Neural progenitor cell (in vitro differentiated cells): ENCODE results near the gene PTCD3.

ENCODE experiments used
- CTCF ChIP-seq: fragments of 200-600 bp; sonication (generic); IDR thresholded peaks from 2 replicates; pipeline ENCODE4 v1.5.1; 2017; ENCODE audit warnings: antibody characterized with exemption, mild to moderate bottlenecking
- EZH2 ChIP-seq: fragments of 200-600 bp; sonication (generic); IDR thresholded peaks from 2 replicates; pipeline ENCODE4 v1.6.1; 2017; ENCODE audit warnings: antibody characterized with exemption, mild to moderate bottlenecking, moderate library complexity
- EZH2phosphoT487 ChIP-seq: fragments of 200-600 bp; sonication (generic); IDR thresholded peaks from 2 replicates; pipeline ENCODE4 v1.6.1; 2017; ENCODE audit warnings: antibody characterized with exemption

DNA sequence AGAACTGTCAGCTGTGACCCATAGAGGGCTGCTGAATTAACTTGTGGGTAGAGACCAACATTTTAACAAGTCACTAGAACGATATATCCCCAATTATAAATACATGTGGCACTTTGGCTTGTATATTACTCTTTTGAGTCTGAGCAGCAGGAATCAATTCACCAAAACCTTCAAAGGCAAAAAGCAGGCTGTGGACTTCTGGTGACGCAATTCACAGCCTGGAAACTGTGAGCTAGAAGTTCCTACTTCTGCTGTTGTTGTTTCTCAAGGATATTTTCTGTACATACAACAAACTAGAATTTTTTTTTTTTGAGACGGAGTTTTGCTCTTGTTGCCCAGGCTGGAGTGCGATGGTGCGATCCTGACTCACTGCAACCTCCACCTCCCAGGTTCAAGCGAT, 37.3 kb downstream of the PTCD3 start:
- TF ChIP-seq CTCF: no peak
- TF ChIP-seq EZH2: no peak
- TF ChIP-seq EZH2phosphoT487: no peak
